Activated naive CD4-positive, alpha-beta T cell (primary cell): ENCODE results near the gene DNASE1L2.
A peak's percentile ranks its signal among the peaks of the same experiment; 100 is the strongest.

Experiments used
- DNase-seq, 4 experiments: peaks; one replicate each; lab custom pipeline; 2025; lab: John Stamatoyannopoulos, UW

DNASE1L2 gene, protein sequence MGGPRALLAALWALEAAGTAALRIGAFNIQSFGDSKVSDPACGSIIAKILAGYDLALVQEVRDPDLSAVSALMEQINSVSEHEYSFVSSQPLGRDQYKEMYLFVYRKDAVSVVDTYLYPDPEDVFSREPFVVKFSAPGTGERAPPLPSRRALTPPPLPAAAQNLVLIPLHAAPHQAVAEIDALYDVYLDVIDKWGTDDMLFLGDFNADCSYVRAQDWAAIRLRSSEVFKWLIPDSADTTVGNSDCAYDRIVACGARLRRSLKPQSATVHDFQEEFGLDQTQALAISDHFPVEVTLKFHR

DNA sequence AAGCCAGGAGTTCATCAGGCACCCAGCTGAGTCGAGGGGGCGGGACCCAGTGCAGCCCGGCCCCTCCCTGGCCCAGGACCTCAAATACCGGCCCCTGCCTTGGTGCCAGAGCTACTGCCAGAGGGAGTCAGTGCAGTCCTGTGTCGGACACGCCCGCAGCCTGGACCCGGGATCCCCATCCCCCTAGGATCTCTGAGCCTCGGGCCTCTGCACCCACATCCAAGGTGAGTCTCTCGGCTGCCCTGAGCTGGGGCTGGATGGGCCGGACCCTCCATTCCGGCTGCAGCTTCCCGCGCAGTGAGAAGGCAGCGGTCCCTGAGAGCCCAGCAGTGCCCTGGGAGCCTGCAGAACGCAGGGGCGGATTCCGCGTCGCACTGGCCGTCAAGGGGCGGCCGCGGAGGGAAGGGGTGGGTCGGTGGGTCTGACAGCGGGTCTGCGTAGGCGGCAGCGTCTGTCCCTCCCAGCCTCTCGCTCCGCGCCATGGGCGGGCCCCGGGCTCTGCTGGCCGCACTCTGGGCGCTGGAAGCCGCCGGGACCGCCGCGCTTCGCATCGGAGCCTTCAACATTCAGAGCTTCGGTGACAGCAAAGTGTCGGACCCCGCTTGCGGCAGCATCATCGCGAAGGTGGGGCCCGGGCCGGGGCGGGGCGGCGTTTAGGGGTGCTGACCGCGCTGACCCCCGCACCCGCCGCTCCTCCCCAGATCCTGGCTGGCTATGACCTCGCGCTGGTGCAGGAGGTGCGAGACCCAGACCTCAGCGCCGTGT is at the start of gene DNASE1L2:
Gene DNASE1L2 (plus strand): TSS at position 108 of the 765 bp plus-strand sequence. CDS start 373 bp downstream, at position 481.
- no peak for DNase-seq

DNA sequence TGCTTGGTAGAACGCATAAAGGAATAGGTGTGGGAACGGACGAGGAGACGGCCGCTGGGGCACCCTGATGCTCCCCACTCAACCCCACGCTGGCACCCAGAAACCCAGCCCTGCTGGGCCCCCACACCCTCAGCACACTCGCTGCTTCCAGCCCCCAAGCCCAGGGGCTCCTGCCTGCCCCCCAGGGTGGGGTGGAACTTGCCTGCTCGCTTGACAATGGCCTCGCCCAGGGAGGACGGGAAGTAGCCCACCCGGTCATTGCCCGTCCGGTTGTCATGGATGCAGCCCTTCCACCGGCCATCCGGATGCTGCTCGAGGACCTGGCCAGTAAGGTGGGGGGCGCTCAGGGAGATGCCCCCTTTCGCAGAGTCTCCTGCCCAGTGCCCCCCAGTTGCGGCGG is 49.7 kb upstream of the DNASE1L2 start:
- DNase-seq, result no peak

DNA sequence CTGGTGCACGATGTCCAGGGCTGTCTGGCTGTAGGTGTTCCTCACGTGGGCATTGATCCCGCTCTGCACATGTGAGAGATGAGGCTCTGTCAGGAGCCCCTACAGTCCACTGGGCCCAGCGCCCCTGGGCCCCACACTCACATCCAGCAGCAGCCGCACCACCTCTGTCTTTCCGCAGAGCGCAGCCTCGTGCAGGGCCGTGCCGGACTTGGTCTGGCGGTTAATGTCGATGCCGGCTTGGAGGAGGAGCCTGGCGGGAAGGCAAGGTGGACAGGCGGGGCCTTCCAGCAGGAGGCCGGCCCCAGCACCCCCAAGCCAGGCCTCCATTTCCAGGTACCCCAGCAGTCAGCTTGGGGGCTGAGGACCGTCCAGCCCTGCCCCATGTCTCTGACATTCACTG is 49.0 kb upstream of the DNASE1L2 start:
- DNase-seq, result no peak

DNA sequence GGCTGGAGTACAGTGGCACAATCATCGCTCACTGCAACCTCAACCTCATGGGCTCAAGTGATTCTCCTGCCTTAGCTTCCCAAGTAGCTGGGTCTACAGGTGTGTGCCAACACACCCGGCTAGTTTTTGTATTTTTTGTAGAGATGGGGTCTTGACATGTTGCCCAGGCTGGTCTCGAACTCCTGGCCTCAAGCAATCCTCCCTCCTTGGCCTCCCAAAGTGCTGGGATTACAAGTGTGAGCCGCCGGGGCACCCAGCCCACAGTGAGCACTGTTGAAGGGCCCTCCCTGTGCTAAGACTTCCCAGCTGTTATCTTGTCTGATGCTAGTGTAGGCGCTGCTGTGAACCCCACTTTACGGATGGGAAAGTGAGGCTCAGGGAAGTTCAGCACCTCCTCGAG is 47.8 kb upstream of the DNASE1L2 start:
- DNase-seq, result no peak

DNA sequence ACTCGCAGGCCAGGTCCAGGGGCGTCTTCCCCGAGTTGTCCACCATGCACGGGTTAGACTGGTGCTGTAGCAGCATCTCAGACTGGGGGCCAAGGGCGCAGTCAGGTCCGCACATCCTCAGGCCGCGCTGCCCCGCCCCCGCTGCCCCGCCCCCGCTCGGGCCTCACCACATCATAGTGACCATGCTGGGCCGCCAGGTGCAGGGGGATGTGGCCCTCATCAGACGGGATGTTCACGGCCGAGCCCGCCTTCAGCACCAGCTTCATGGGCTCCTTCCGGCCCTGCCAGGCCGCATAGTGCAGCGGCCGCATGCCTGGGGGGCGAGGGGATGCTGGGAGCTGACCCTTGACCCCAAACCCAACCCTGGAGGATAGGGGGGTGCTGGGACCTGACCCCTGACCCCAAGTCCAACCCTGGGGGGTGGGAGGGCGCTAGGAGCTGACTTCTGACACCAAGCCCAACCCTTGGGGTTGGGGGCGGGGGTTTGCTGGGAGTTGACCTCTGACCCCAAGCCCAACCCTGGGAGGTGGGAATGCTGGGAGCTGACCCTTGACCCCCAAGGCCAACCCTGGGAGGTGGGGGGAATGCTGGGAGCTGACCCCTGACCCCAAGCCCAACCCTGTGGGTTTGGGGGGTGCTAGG is 46.9 kb upstream of the DNASE1L2 start:
- DNase-seq, result no peak

DNA sequence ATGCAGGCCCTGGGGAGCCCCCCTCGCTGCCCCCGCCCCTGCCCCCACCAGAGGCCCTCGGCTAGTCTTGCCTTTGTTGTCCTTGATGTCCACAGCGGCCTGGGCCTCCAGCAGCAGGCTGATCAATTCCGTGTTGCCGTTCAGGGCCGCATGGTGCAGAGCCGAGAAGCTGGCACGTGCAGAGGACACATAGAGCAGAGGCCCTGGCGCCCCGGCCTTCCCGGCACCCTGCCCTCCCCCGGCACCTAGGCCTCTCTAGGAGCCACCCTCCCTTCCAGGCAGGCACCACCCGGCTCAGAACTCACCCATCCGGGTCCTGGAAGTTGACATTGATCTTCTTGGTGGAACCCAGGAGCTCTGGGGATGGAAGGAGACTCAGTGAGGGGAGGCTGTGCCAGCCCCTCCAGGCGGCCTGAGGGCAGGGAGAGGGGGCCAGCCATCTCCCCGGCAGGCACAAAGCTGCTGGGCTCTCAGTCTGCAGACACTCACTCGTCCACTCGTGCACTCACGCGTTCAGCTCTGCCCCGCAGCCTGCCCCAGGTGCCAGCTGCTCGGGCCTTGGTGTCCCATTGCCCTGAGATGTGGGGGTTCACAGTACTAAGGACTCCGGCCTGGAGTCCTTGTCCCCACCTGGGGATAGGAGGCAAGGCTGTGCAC is 46.1 kb upstream of the DNASE1L2 start:
- DNase-seq, result no peak

DNA sequence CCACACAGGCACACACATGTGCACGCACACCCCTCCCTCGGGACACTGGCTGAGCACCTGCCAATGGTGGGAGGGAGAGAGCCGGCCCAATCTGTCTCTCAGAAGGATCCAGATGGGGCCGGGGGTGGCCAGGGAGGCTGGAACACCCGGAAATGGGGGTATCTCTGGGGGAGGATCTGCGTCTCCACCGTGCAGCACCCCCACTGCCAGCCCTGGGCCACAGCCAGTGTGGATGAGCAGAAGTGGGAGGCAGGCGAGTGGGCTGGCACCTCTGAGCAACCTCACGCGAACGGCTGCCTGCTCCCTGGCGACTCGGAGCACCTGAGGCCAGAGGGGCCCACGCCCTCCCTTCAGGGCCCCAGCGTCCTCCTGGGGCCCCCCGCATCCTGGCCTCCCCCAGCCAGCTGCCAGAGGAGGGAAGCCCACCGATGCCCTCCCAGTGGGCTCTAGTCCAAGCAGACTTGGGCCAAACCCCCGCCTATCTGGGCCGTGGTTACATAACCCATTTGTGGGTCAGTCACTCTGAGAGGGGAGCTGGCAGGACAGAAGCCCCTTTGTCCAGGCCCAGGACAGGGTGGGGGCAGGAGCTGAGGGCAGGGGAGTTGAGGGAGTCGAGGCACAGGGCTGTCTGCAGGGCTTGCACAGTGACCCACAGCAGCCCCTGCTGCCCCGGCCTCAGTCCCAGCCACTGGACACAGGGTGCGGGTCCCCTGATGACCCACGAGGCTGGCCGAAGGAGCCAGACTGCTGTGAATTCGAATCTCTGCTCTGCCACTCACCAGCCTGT is 45.4 kb upstream of the DNASE1L2 start:
- no peak for DNase-seq

DNA sequence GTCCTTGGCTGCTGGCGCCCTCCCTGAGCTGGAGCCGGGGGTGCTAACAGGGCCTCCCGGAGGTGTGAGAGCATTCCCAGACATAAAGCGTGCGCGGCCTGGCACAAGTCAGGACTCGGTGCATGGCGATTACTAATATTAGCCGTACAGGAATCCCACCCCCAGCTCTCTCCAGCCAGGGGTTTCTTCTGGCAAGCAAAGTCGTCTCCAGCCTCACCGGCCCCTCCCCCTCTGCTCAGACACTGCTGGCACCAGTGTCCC is 44.9 kb upstream of the DNASE1L2 start:
- no peak for DNase-seq

DNA sequence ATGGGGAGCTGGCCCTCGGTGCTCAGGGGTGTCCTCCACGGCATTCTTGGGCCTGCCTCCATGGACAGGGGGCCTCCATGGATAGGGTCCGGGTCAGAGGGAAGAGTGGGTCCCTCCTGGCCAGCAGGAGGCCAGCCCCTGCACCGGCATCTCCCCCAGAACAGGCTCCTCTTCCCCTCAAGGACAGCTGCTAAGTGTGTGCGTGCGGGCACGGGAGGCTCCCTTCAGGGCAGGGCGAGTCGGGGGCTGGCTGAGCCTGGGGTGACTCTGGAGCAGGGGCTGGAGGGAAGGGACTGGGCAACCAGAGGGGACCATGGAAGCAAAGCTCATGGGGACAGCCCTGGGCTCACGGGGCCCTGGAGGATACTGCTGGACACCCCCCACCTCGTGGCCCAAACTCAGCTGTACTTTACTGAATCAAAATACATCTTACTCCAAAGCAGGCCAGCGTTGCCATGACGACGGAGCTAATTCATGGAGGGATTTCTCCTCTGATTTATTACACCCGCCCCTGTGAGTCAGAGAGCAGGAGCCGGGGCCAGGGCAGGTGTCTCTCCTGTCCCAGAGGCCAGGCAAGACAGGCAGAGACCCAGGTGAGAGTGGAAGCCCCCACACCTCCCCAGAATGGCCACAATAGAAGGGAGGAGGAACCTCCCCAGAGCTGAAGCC is 41.9 kb upstream of the DNASE1L2 start:
- no peak for DNase-seq

DNA sequence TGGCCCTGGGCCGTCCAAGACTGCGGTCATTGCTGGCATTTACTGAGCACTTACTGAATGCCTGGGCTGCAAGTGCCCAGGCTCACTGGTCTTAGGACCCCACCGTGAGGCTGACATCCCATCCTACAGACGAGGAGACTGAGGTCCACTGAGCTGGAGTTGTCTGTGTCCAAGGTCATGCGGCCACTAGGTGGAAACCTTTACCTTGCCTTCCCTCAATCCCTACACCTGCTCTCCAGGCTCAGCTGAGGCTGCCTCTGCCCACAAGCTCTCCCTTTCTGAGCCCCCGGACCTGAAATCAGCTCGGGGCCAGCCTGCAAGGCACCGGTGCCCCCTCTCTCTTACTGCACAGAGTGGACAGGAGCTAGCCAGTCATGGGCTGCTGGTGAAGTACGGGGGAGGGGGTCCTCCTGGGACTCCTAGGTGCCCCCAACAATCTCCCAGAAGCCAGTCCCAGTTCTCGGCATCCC is 41.4 kb upstream of the DNASE1L2 start:
- DNase-seq, result peak in 1 of 4 experiments; percentile 23

DNA sequence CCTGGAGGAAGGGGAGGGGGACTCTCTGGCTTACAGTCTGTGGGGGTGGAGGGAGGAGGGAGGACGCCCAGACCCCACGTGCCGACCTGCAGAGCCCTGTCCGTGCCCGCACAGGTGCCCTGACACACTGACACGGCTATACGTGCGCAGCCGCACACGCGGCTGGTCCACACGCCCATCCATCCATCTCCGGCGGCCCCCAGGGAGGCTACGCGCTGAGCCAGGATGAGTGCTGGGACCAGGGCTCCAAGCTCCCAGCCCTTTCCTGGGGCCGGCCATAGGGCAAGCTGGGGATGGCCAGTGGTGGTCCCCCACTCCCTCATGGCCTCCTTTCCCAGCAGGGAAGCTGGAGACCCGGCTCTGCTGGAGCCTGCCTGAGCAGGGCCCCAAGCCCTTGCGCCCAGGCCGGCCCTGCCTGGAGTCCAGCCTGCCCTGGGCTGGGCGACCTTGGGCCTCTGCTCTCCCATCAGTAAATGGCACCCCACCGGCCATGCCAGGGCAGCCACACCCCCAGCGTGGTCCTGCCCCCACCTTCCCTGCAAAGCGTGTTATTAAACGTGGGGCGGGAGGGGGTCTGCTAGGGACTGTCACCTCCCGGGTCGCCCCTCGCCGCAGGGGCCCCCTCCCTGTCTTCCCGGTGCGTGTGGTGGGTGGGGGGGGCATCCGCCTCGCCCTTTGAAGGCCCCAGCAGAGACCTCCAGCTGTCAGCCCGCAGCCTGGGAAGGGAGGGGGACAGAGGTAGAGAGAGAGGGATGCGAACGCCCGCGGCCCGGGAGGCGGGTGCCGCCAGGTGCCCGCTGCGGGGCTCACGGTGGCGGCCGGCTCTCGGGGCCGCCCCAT is 40.7 kb upstream of the DNASE1L2 start:
- no peak for DNase-seq

DNA sequence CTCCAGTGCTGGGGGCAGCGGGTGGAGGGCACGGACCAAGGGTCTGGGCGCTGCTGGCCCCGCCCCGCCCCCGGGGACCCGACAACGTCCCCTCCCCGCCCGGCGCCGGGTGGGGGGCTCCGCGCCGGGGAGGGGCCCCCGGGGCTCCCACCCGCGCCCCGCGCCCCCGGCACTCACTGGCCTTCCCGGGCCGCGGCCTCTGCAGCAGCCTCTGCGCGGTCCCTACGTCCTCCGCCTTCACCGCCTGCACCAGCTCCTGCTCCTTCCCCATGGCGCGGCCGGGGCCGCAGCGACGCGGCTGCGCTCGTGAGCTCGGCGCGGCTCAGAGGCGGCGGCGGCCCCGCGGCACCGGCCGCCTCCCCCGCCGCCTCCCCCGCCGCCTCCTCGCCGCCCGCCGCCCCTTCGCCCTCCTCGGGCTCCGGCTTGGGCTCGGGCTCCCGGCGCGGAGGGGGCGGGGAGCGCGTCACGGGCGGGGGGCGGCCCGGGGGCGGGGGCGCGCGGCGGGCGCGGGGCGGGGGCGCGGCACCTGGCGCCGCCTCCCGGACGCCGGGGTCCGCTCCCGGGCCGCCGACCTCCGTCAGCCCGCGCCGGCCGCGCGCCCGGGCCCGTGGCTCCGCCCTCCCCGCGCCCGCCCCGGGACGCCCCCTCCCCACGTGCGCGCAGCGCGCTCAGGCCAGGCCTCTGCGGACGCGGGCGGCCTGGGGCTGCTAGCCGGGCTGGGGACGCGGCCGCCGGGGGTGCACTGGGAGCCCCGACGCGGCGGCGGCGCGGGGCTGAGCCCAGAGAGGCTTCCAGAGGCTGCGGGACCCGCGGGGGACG is 39.9 kb upstream of the DNASE1L2 start, which contains the start of gene CASKIN1:
Gene CASKIN1 (minus strand): TSS at position 444 of the 819 bp plus-strand sequence. CDS start 173 bp downstream, at position 271.
- DNase-seq, result no peak

DNA sequence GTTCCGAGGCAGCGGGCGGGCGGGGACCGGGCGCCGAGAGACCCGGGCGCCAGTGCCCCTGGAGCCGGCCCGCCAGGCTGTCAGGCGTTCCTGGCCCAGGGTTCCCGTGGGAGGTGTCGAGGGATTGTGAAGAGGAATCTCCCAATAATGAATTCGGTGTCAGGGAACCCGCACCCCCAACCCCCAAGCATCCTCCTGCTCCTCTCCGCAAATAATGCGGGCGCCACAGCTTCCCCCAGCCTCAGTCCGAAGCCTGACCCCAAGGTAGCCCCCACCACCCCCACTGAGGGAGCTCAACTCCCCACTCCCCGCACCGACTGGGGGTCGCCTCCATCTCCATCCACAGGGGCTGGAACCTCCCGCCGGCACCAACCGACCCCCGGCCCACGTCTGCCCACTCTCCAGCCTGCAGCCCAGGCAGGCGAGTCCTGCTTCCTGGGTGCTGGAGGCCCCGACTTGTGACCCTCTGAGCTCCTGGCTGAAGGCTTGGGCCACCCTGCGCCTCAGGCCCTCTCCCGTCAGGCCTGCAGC is 39.2 kb upstream of the DNASE1L2 start:
- no peak for DNase-seq

DNA sequence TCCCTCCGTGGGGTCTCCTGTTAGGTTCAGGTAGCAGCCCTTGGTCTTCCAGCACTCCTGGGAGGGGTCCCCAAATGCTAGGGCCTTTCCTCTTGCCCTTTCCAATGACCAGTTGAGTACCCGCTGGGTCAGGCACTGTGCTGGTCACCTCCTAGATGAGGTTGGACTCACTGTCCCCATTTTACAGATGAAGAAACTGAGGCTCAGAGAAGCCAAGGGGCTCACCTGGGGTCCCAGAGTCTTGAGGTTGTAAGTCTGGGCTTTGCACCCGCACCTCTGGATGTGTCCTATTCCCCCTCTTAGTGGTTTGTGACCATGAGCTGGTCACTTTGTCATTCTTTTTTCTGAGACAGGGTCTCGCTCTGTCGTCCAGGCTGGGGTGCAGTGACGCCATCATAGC is 38.5 kb upstream of the DNASE1L2 start:
- DNase-seq, result no peak

DNA sequence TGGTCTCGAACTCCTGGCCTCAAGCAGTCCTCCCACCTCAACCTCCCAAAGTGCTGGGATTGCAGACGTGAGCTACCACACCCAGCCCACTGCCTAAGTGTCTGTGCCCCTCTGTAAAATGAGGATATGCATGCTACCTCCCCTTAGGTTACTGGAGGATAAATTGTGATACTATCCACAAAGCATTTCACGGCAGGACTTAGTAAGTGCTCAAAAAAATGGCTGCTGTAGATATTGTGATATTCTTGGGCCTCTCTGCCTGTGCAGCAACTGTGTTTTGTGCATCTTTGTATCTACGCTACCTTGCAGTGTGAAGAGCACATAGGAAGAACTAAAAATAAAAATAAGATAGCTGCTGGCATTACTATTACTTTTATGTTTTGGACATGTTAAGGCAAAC is 38.0 kb upstream of the DNASE1L2 start:
- DNase-seq, result no peak

DNA sequence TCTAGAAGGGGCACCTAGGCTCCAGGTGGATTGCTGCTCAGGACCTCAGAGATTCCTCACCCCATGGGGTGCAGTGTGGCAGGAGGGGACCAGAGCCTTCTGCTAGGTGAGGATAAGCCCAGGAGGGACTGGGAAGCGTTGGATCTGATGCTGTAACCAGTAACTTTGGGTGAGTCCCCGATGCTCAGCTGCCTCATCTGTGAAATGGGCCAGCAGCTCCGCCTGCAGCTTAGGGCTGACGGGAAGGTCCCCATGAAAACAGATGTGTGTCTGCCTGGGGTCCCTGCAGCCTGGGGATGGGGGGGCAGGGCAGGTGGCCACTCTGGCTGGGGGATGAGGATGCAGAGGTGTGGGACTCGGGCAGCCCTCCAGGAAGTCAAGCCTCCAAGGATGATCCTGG is 37.1 kb upstream of the DNASE1L2 start:
- DNase-seq, result no peak

DNA sequence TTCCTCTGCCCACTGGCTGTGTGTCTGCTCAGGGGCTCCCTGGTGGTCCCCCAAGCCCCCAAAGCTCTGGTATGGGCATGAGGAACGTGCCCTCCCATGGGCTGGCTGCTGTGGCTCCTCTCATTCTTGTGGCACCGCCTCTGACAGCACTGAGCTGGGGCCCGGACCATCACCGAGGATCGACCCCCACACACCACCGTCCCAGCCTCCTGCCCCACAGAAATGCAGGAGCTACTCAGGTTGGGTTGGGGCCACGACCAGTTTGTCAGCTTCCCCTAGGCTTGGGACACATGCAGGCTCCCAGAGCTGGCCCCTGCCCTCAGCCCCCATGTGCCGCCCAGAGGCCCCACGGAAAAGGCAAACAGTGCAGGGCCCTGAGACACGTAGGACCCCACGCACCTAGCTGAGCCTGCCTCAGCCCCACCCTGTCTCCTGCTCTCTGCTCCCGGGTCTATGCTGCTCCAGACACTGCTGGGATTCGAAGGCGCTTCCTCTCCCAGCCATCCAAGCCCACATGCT is 36.6 kb upstream of the DNASE1L2 start:
- no peak for DNase-seq

DNA sequence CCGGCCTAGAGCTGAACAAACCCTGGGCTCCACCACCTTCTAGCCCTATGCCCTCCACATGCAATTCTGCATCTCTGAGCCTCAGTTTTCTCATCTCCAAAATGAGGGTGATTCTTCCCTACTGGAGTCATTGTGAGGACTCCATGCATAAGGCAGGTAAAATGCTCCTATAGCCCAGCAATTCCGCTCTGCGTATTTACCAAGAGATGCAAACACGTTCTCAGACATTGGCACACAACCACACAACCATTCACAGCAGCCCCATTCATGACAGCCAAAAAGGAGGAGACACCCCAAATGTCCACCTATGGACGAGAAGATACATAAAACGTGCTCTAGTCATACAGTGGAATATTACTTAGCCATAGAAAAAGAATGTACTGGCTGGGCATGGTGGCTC is 35.9 kb upstream of the DNASE1L2 start:
- no peak for DNase-seq
